Measurements from ENCODE around the gene PID1.

PID1 gene

DNA sequence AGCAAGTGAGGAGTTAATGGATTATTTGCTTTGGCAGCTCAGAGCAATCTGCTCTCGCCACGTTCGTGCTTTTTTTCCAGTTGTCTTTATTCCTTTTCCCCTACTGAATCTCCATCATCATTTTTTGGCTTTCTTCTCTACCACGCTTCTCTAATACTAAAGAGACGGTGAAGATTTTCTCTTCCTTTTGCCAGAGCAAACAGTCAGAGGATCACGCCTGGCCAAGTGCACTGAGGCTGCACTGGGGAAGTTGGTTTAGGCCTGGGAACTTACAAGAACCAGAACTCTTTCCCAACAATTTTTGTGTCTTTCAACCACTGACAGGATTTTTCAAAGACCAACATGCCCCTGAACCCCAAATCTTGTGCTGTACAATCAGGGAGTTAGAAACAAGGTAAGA is 172.3 kb downstream of the PID1 start:
- DNase-seq (ENCODE audit: extremely low read depth, low read depth) = no peak
- TF ChIP-seq, protein P1, sequence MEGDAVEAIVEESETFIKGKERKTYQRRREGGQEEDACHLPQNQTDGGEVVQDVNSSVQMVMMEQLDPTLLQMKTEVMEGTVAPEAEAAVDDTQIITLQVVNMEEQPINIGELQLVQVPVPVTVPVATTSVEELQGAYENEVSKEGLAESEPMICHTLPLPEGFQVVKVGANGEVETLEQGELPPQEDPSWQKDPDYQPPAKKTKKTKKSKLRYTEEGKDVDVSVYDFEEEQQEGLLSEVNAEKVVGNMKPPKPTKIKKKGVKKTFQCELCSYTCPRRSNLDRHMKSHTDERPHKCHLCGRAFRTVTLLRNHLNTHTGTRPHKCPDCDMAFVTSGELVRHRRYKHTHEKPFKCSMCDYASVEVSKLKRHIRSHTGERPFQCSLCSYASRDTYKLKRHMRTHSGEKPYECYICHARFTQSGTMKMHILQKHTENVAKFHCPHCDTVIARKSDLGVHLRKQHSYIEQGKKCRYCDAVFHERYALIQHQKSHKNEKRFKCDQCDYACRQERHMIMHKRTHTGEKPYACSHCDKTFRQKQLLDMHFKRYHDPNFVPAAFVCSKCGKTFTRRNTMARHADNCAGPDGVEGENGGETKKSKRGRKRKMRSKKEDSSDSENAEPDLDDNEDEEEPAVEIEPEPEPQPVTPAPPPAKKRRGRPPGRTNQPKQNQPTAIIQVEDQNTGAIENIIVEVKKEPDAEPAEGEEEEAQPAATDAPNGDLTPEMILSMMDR (IDR thresholded peaks at IDR 0.05; ENCODE audit: low read depth, low read length) = no peak

DNA sequence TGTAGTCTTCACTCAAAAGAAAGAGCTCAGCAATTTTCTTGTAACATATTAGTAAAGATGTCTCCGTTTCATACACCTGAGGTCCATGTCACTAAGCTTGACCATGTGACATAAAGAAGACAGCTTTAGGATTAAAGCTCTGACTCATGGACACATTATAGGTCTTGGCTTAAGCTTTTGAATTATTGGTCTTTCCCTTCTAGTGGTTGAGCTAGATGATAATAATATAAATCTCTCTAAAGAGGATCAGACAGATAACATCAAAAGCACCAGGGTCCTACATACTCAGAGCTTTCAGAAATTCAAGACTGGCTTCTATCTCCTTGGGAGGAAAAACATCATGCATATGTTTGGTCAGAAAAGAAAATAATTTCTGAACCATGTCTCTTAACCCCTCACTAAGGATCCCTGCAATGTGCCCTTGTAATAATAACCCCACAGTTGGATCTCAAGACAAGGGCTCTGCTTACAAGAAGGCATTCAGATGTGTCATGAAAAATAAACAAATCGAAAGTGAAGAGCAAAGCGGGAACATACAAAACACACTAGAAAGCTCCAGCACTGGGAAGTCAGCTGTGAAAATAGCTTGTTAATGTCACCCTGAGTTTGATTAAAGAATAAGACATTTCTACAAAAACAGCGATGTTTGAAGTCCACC is 174.5 kb downstream of the PID1 start:
- no peak for DNase-seq (ENCODE audit: extremely low read depth, low read depth)
- TF ChIP-seq, protein P1 (IDR thresholded peaks at IDR 0.05; ENCODE audit: low read depth, low read length) = no peak

- no peak for DNase-seq (ENCODE audit: extremely low read depth, low read depth)
- TF ChIP-seq, protein P1 (IDR thresholded peaks at IDR 0.05; ENCODE audit: low read depth, low read length) = no peak
Observed at GRCh38 chr2:229095472-229095871, 175.6 kb downstream of the PID1 start.

DNA sequence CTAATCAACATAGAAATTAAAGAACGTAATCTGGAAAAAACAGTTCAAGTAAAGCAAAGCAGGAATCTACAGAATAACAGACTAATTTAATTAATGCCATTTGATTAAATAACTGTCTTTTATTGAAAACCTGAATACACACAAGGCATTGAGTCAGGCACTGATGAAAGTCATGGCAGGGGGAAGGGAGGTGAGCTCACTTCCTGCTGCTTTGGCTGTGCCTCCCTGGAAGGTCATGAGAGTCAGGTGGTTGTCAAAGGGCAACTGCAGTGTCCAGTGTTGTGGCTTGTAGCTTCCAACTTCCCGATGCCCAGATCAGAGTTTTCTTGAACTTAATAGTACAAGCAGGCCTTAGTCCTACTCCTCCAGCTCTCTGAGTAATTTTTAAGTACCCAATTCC is 180.9 kb downstream of the PID1 start:
- no peak for DNase-seq (ENCODE audit: extremely low read depth, low read depth)
- TF ChIP-seq, protein P1 (IDR thresholded peaks at IDR 0.05; ENCODE audit: low read depth, low read length) = no peak

DNA sequence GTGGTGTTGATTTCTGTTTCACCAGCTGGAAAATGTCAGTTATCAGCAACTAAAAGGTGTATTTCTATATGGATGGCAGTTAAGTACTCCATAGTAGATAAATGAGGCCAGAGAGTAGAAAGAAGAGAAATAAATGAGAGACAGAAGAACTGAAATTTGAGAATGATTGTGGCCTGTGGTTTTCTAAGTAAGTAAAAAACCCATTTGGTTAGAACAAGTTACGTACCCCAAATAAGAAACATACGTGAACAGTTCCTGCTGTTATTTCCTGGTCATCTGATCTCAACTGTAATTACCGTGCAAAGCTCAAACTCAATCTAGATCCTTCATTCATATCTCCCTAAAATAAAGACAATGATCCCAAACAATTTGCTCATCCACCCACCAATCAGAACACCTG is 181.3 kb downstream of the PID1 start:
- no peak for DNase-seq (ENCODE audit: extremely low read depth, low read depth)
- TF ChIP-seq, protein P1 (IDR thresholded peaks at IDR 0.05; ENCODE audit: low read depth, low read length) = no peak

GRCh38 chr2:229088966-229089700 is 182.0 kb downstream of the PID1 start:
- TF ChIP-seq, protein P1 (IDR thresholded peaks at IDR 0.05; ENCODE audit: low read depth, low read length) = no peak
- no peak for DNase-seq (ENCODE audit: extremely low read depth, low read depth)

- no peak for DNase-seq (ENCODE audit: extremely low read depth, low read depth)
- TF ChIP-seq, protein P1 (IDR thresholded peaks at IDR 0.05; ENCODE audit: low read depth, low read length) = no peak
Observed at GRCh38 chr2:229088517-229088913, 182.6 kb downstream of the PID1 start.
